ENCODE results near the gene HEXD.

- TF ChIP-seq CTCF (IDR thresholded peaks at IDR 0.05; ENCODE audit: low read depth, low read length, poor library complexity, severe bottlenecking) = peak; percentile 20
- no peak for TF ChIP-seq EZH2phosphoT487 (IDR thresholded peaks at IDR 0.05; ENCODE audit: borderline replicate concordance, low read length)
Observed at GRCh38 chr17:82449131-82449882, 31.2 kb downstream of the HEXD start.
